ENCODE measurements around the gene RNF6.
"Not testable (repeated sequence)": the region's sequence is repeated elsewhere in the genome, so short reads cannot be mapped to it uniquely, and the experiment has no call there.

Gene RNF6
- 56.0 to 78.1 (median 63.7) reads per million in 4 donors for total RNA-seq

GRCh38 chr13:26221721-26222519 is at the start of gene RNF6:
TSS of gene RNF6 (minus strand) at chr13:26222314. CDS start at chr13:26219649, 2,665 bp downstream.
- DNase-seq: peak; percentile 71 to 94 (median 82)

- no peak for DNase-seq
These were observed 48.6 kb upstream of the RNF6 start for GRCh38 chr13:26270707-26271106.

- no peak for DNase-seq
These were observed 44.2 kb upstream of the RNF6 start for GRCh38 chr13:26266311-26266710.

GRCh38 chr13:26262156-26262555 is 40.0 kb upstream of the RNF6 start:
- DNase-seq: no peak

GRCh38 chr13:26259634-26260033 is 37.5 kb upstream of the RNF6 start:
- DNase-seq: no peak

GRCh38 chr13:26257049-26257448 is 34.9 kb upstream of the RNF6 start:
- no peak for DNase-seq

- no peak for DNase-seq
These were observed 33.7 kb upstream of the RNF6 start for GRCh38 chr13:26255691-26256277.

- DNase-seq: no peak
These were observed 33.0 kb upstream of the RNF6 start for GRCh38 chr13:26255115-26255514.

- peak; percentile 34 to 58 (median 47) for DNase-seq
These were observed 32.5 kb upstream of the RNF6 start for GRCh38 chr13:26254583-26255111.

- DNase-seq: peak; percentile 74 to 89 (median 83)
These were observed 31.9 kb upstream of the RNF6 start, which contains the start of gene CDK8 for GRCh38 chr13:26253787-26254582. TSS of gene CDK8 (plus strand) at chr13:26254129. CDS start at chr13:26254642, 513 bp downstream.

- no peak for DNase-seq
These were observed 31.2 kb upstream of the RNF6 start for GRCh38 chr13:26253262-26253786.

- DNase-seq: not testable (repeated sequence)
These were observed 29.9 kb upstream of the RNF6 start for GRCh38 chr13:26252006-26252405.

- no peak for DNase-seq
These were observed 27.4 kb upstream of the RNF6 start for GRCh38 chr13:26249551-26249950.

GRCh38 chr13:26247608-26248007 is 25.5 kb upstream of the RNF6 start:
- DNase-seq: no peak

- no peak for DNase-seq
These were observed 24.9 kb upstream of the RNF6 start for GRCh38 chr13:26247011-26247410.

GRCh38 chr13:26246154-26246553 is 24.0 kb upstream of the RNF6 start:
- no peak for DNase-seq

GRCh38 chr13:26236296-26236695 is 14.2 kb upstream of the RNF6 start:
- DNase-seq: no peak

GRCh38 chr13:26230703-26231102 is 8.6 kb upstream of the RNF6 start:
- DNase-seq: no peak

- DNase-seq: no peak
These were observed 7.0 kb upstream of the RNF6 start for GRCh38 chr13:26229080-26229615.

- no peak for DNase-seq
These were observed 6.0 kb upstream of the RNF6 start for GRCh38 chr13:26228096-26228495.

GRCh38 chr13:26227166-26227971 is 5.3 kb upstream of the RNF6 start:
- DNase-seq: no peak
